Astrocyte (in vitro differentiated cells and primary cell): ENCODE results near the gene C9orf43. TPM values are rescaled to one million over a fixed set of nuclear protein-coding genes. Genes with fewer than 3 reads are reported as not detected.

Source experiments
- DNase-seq: peaks from one replicate; pipeline ENCODE4 v3.0.0-alpha.2; 2010; ENCODE audit warnings: low read depth
- FAIRE-seq: peaks from 2 replicates; lab custom pipeline; 2011; peaks lifted over from hg19 to GRCh38; lab: Jason Lieb, UNC
- H2AFZ ChIP-seq: 2 replicates; pipeline ENCODE4 v1.6.0; 2012; ENCODE audit warnings: low read depth, low read length, inconsistent platforms
- H3K27ac ChIP-seq: 2 replicates; pipeline ENCODE4 v1.5.1; 2011; ENCODE audit warnings: low read depth, low read length, inconsistent platforms
- H3K27me3 ChIP-seq: 2 replicates; pipeline ENCODE4 v1.6.0; 2011; ENCODE audit warnings: low read length, inconsistent platforms; ENCODE audit not compliant: insufficient read depth
- H3K36me3 ChIP-seq: 2 replicates; pipeline ENCODE4 v1.5.1; 2011; ENCODE audit warnings: low read length, inconsistent platforms; ENCODE audit not compliant: insufficient read depth
- H3K4me1 ChIP-seq: 2 replicates; pipeline ENCODE4 v1.5.1; 2011; ENCODE audit warnings: low read length, inconsistent platforms; ENCODE audit not compliant: insufficient read depth
- H3K4me2 ChIP-seq: 2 replicates; pipeline ENCODE4 v1.6.0; 2012; ENCODE audit warnings: low read length, inconsistent platforms
- H3K4me3 ChIP-seq: 2 replicates; pipeline ENCODE4 v1.5.1; 2011; ENCODE audit warnings: low read depth, mild to moderate bottlenecking, low read length, inconsistent platforms; ENCODE audit not compliant: insufficient read depth
- H3K79me2 ChIP-seq: 2 replicates; pipeline ENCODE4 v1.6.0; 2012; ENCODE audit warnings: mild to moderate bottlenecking, low read length, inconsistent platforms; ENCODE audit not compliant: insufficient read depth
- H3K9ac ChIP-seq: 2 replicates; pipeline ENCODE4 v1.6.0; 2012; ENCODE audit warnings: mild to moderate bottlenecking, low read length, inconsistent platforms
- H3K9me3 ChIP-seq: 2 replicates; pipeline ENCODE4 v1.5.1; 2012; ENCODE audit warnings: low read depth, mild to moderate bottlenecking, low read length, inconsistent platforms; ENCODE audit not compliant: insufficient read depth
- H4K20me1 ChIP-seq: 2 replicates; pipeline ENCODE4 v1.6.0; 2012; ENCODE audit warnings: low read length, inconsistent platforms; ENCODE audit not compliant: insufficient read depth
- H3K27ac Mint-ChIP-seq: one replicate; pipeline ENCODE4 v1.8.0; 2021; ENCODE audit warnings: mild to moderate bottlenecking, mixed read lengths; ENCODE audit not compliant: unreplicated experiment
- H3K27me3 Mint-ChIP-seq: one replicate; pipeline ENCODE4 v1.8.0; 2021; ENCODE audit warnings: low read depth, mixed read lengths; ENCODE audit not compliant: unreplicated experiment
- H3K36me3 Mint-ChIP-seq: one replicate; pipeline ENCODE4 v1.8.0; 2021; ENCODE audit warnings: low read depth, mixed read lengths; ENCODE audit not compliant: unreplicated experiment
- H3K4me1 Mint-ChIP-seq: one replicate; pipeline ENCODE4 v1.8.0; 2021; ENCODE audit warnings: low read depth, mixed read lengths; ENCODE audit not compliant: unreplicated experiment
- H3K4me3 Mint-ChIP-seq: one replicate; pipeline ENCODE4 v1.8.0; 2021; ENCODE audit warnings: mild to moderate bottlenecking, moderate library complexity, mixed read lengths; ENCODE audit not compliant: unreplicated experiment
- H3K9me3 Mint-ChIP-seq: one replicate; pipeline ENCODE4 v1.8.0; 2021; ENCODE audit warnings: mild to moderate bottlenecking, mixed read lengths; ENCODE audit not compliant: unreplicated experiment
- CTCF ChIP-seq: IDR thresholded peaks from 2 replicates; pipeline ENCODE4 v1.5.1; 2011; ENCODE audit warnings: low read depth, mild to moderate bottlenecking, inconsistent platforms, low read length, moderate library complexity; ENCODE audit not compliant: insufficient read depth
- EZH2 ChIP-seq: IDR thresholded peaks from 2 replicates; pipeline ENCODE4 v1.6.1; 2012; ENCODE audit warnings: mild to moderate bottlenecking, low read length, inconsistent platforms; ENCODE audit not compliant: insufficient read depth
- total RNA-seq: library from RNA; stranded (reverse); gene quantifications from 2 replicates; pipeline ENCODE4 v1.2.1, GENCODE V29; 2021

The C9orf43 gene
- total RNA-seq, 1 donor from 2014 or later: 0.66 TPM

GRCh38 chr9:113477661-113478060, 67.1 kb downstream of the C9orf43 start:
- no peak for DNase-seq
- no peak for FAIRE-seq
- no peaks in the 10 kb centered on the region for H3K36me3 ChIP-seq
- Mint-ChIP-seq H3K36me3 (no peaks in the 10 kb centered on the region), H3K4me1 (no peaks in the 10 kb centered on the region), H3K9me3 (peaks cover 4% of the 10 kb centered on the region), H3K4me3 (no peak overlapping the region), H3K27ac (no peak overlapping the region), H3K27me3 (peaks cover 37% of the 10 kb centered on the region)
- H3K4me1 ChIP-seq: no peaks in the 10 kb centered on the region
- no peaks in the 10 kb centered on the region for H3K9me3 ChIP-seq
- no peaks in the 10 kb centered on the region for H3K79me2 ChIP-seq
- H3K27ac ChIP-seq: no peak overlapping the region
- no peaks in the 10 kb centered on the region for H4K20me1 ChIP-seq
- no peak overlapping the region for H3K4me2 ChIP-seq
- no peak overlapping the region for H2AFZ ChIP-seq
- no peak for TF ChIP-seq EZH2
- no peak for TF ChIP-seq CTCF
- H3K4me3 ChIP-seq: no peak overlapping the region
- H3K9ac ChIP-seq: no peak overlapping the region
- H3K27me3 ChIP-seq: peaks cover 3% of the 10 kb centered on the region

GRCh38 chr9:113479174-113479621, 68.7 kb downstream of the C9orf43 start:
- H3K36me3 ChIP-seq: no peaks in the 10 kb centered on the region
- peaks cover 3% of the 10 kb centered on the region for H3K27me3 ChIP-seq
- no peak overlapping the region for H3K4me3 ChIP-seq
- Mint-ChIP-seq H3K27me3 (peaks cover 33% of the 10 kb centered on the region), H3K36me3 (no peaks in the 10 kb centered on the region), H3K27ac (no peak overlapping the region), H3K4me3 (no peak overlapping the region), H3K4me1 (peaks cover under 1% of the 10 kb centered on the region), H3K9me3 (peaks cover 4% of the 10 kb centered on the region)
- H3K4me1 ChIP-seq: peaks cover 2% of the 10 kb centered on the region
- no peak for TF ChIP-seq EZH2
- no peak for TF ChIP-seq CTCF
- H3K79me2 ChIP-seq: no peaks in the 10 kb centered on the region
- no peak overlapping the region for H3K4me2 ChIP-seq
- no peak for FAIRE-seq
- H3K9ac ChIP-seq: no peak overlapping the region
- no peak overlapping the region for H3K27ac ChIP-seq
- DNase-seq: no peak
- no peaks in the 10 kb centered on the region for H3K9me3 ChIP-seq
- no peaks in the 10 kb centered on the region for H4K20me1 ChIP-seq
- H2AFZ ChIP-seq: no peak overlapping the region

Other genes starting within 250 kb of the C9orf43 start
- gene FKBP15, start 189.5 kb upstream of the C9orf43 start, total RNA-seq: 26.4 and 27.2 TPM in 2 replicates
- 35.8 and 39.1 TPM in 2 replicates for gene SLC31A1, start 189.2 kb upstream of the C9orf43 start, total RNA-seq
- gene CDC26, start 135.2 kb upstream of the C9orf43 start, total RNA-seq: 22.5 and 23.9 TPM in 2 replicates
- 33.2 and 33.4 TPM in 2 replicates for gene PRPF4, start 135.1 kb upstream of the C9orf43 start, total RNA-seq
- gene RNF183, start 107.4 kb upstream of the C9orf43 start, total RNA-seq: not detected in 2 replicates
- gene WDR31, start 70.5 kb upstream of the C9orf43 start, total RNA-seq: 1.6 and 2.1 TPM in 2 replicates
- gene BSPRY, start 61.2 kb upstream of the C9orf43 start, total RNA-seq: 0.27 TPM in 1 of 2 replicates, not detected in the other
- 8.8 and 9.4 TPM in 2 replicates for gene HDHD3, start 33.8 kb upstream of the C9orf43 start, total RNA-seq
- 19.9 and 20.7 TPM in 2 replicates for gene ALAD, start 9.5 kb upstream of the C9orf43 start, total RNA-seq
- gene POLE3, start 72 bp upstream of the C9orf43 start, total RNA-seq: 36.6 and 37.4 TPM in 2 replicates
- gene RGS3, start 53.0 kb downstream of the C9orf43 start, total RNA-seq: 92.5 and 106 TPM in 2 replicates